ENCODE data around the gene SCARB2.

SCARB2 gene

GRCh38 chr4:76148142-76148865 is 65.3 kb downstream of the SCARB2 start, which contains the start of gene NUP54:
Gene NUP54, minus strand, starts transcription at chr4:76148397. Its CDS starts 23 bp downstream, at chr4:76148374.
- Histone ChIP-seq H3K4me3 (ENCODE audit: low read length, poor library complexity, severe bottlenecking) (peak within 1 kb of the TSS; percentile 89), H3K9me2 (replicated peaks; ENCODE audit: low read depth, low read length) (no peaks in the 10 kb centered on the region), H2AFZ (ENCODE audit: low read length) (peak within 1 kb of the TSS; percentile 93), H3K9ac (ENCODE audit: low read depth, low read length, poor library complexity, severe bottlenecking) (peak within 1 kb of the TSS; percentile 91), H3K36me3 (ENCODE audit: insufficient read depth, low read length) (no peaks in the 10 kb centered on the region), H3K79me2 (ENCODE audit: insufficient read depth, low read length) (peaks cover 55% of the 10 kb centered on the region), H3F3A (ENCODE audit: low read depth) (no peaks in the 10 kb centered on the region), H3K27me3 (ENCODE audit: insufficient read depth, low read length, poor library complexity, severe bottlenecking) (no peaks in the 10 kb centered on the region), H3K4me2 (ENCODE audit: low read depth, low read length, poor library complexity, severe bottlenecking) (peak within 1 kb of the TSS; percentile 94), H3K9me3 (ENCODE audit: insufficient read depth, low read depth, low read length) (no peaks in the 10 kb centered on the region), H3K4me1 (ENCODE audit: insufficient read depth, low read length, poor library complexity, severe bottlenecking) (peaks cover 37% of the 10 kb centered on the region), H4K20me1 (ENCODE audit: insufficient read depth, low read length, poor library complexity, severe bottlenecking) (peaks cover 40% of the 10 kb centered on the region)
- TF ChIP-seq EZH2phosphoT487 (IDR thresholded peaks at IDR 0.05; ENCODE audit: borderline replicate concordance): no peak
- no peak for TF ChIP-seq CTCF (conservative IDR thresholded peaks at IDR 0.05; ENCODE audit: low read length)

GRCh38 chr4:76147454-76148141 is 66.0 kb downstream of the SCARB2 start:
- peaks cover under 1% of the 10 kb centered on the region; the same call in 1 of the 2 replicates for H3K36me3 ChIP-seq (ENCODE audit: insufficient read depth, low read length)
- no peaks in the 10 kb centered on the region for H3K9me2 ChIP-seq (replicated peaks; ENCODE audit: low read depth, low read length)
- H4K20me1 ChIP-seq (ENCODE audit: insufficient read depth, low read length, poor library complexity, severe bottlenecking): peaks cover 45% of the 10 kb centered on the region
- no peaks in the 10 kb centered on the region for H3F3A ChIP-seq (ENCODE audit: low read depth)
- no peaks in the 10 kb centered on the region for H3K27me3 ChIP-seq (ENCODE audit: insufficient read depth, low read length, poor library complexity, severe bottlenecking)
- H3K9me3 ChIP-seq (ENCODE audit: insufficient read depth, low read depth, low read length): no peaks in the 10 kb centered on the region
- TF ChIP-seq EZH2phosphoT487 (IDR thresholded peaks at IDR 0.05; ENCODE audit: borderline replicate concordance) (no peak), CTCF (conservative IDR thresholded peaks at IDR 0.05; ENCODE audit: low read length) (no peak)
- H3K79me2 ChIP-seq (ENCODE audit: insufficient read depth, low read length): peaks cover 61% of the 10 kb centered on the region
- peak overlapping the region; percentile 89 for H3K4me3 ChIP-seq (ENCODE audit: low read length, poor library complexity, severe bottlenecking)
- peak overlapping the region; percentile 91 for H3K9ac ChIP-seq (ENCODE audit: low read depth, low read length, poor library complexity, severe bottlenecking)
- peak overlapping the region; percentile 94 for H3K4me2 ChIP-seq (ENCODE audit: low read depth, low read length, poor library complexity, severe bottlenecking)
- peak overlapping the region; percentile 93 for H2AFZ ChIP-seq (ENCODE audit: low read length)
- H3K4me1 ChIP-seq (ENCODE audit: insufficient read depth, low read length, poor library complexity, severe bottlenecking): peaks cover 39% of the 10 kb centered on the region

- H2AFZ ChIP-seq (ENCODE audit: low read length): no peak overlapping the region
- no peaks in the 10 kb centered on the region for H3F3A ChIP-seq (ENCODE audit: low read depth)
- H3K4me3 ChIP-seq (ENCODE audit: low read length, poor library complexity, severe bottlenecking): peak overlapping the region; percentile 12
- no peaks in the 10 kb centered on the region for H3K9me2 ChIP-seq (replicated peaks; ENCODE audit: low read depth, low read length)
- H3K36me3 ChIP-seq (ENCODE audit: insufficient read depth, low read length): peaks cover 28% of the 10 kb centered on the region; the same call in 1 of the 2 replicates
- peaks cover 45% of the 10 kb centered on the region for H3K4me1 ChIP-seq (ENCODE audit: insufficient read depth, low read length, poor library complexity, severe bottlenecking)
- TF ChIP-seq CTCF (conservative IDR thresholded peaks at IDR 0.05; ENCODE audit: low read length) (no peak), EZH2phosphoT487 (IDR thresholded peaks at IDR 0.05; ENCODE audit: borderline replicate concordance) (no peak)
- peaks cover 90% of the 10 kb centered on the region for H3K79me2 ChIP-seq (ENCODE audit: insufficient read depth, low read length)
- peak overlapping the region; percentile 43 for H3K4me2 ChIP-seq (ENCODE audit: low read depth, low read length, poor library complexity, severe bottlenecking)
- no peaks in the 10 kb centered on the region for H3K27me3 ChIP-seq (ENCODE audit: insufficient read depth, low read length, poor library complexity, severe bottlenecking)
- no peaks in the 10 kb centered on the region for H3K9me3 ChIP-seq (ENCODE audit: insufficient read depth, low read depth, low read length)
- H4K20me1 ChIP-seq (ENCODE audit: insufficient read depth, low read length, poor library complexity, severe bottlenecking): peaks cover 50% of the 10 kb centered on the region
- H3K9ac ChIP-seq (ENCODE audit: low read depth, low read length, poor library complexity, severe bottlenecking): no peak overlapping the region
Measured at GRCh38 chr4:76144546-76144945, 69.1 kb downstream of the SCARB2 start.

Data from Loucy (cell line).